ENCODE results near the gene CLEC16A. TPM values are rescaled to one million over a fixed set of nuclear protein-coding genes. Genes with fewer than 3 reads are reported as not detected.

The CLEC16A gene
- polyA plus RNA-seq, 4 donors: 22.9 to 24.5 (median 23.7) TPM

DNA sequence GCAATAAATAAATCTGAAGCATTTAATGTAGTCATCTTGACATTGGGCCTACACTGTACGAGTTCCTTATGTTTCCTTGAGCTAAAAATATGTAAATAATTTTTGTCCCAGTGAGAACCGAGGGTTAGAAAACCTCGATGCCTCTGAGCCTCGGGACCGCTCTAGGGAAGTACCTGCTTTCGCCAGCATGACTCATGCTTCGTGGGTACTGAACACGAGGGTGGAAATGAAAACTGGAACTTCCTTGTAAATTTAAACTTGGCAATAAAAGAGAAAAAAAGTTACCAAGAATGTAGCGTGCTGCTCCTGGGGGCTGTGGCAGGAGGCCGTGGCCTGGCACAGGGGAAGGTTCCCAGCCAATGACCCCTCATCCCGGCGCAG lies 237.5 kb downstream of the CLEC16A start:
- no peak for DNase-seq (ENCODE audit: low read depth in 4 of 4, low spot score in 3 of 4)

- no peak for DNase-seq (ENCODE audit: low read depth in 4 of 4, low spot score in 3 of 4)
Observed at GRCh38 chr16:11182411-11182810, 238.0 kb downstream of the CLEC16A start.

- DNase-seq (ENCODE audit: low read depth in 4 of 4, low spot score in 3 of 4): no peak
Observed at GRCh38 chr16:11183035-11183812, 238.9 kb downstream of the CLEC16A start.

- no peak for DNase-seq (ENCODE audit: low read depth in 4 of 4, low spot score in 3 of 4)
Observed at GRCh38 chr16:11183951-11184350, 239.6 kb downstream of the CLEC16A start.

DNA sequence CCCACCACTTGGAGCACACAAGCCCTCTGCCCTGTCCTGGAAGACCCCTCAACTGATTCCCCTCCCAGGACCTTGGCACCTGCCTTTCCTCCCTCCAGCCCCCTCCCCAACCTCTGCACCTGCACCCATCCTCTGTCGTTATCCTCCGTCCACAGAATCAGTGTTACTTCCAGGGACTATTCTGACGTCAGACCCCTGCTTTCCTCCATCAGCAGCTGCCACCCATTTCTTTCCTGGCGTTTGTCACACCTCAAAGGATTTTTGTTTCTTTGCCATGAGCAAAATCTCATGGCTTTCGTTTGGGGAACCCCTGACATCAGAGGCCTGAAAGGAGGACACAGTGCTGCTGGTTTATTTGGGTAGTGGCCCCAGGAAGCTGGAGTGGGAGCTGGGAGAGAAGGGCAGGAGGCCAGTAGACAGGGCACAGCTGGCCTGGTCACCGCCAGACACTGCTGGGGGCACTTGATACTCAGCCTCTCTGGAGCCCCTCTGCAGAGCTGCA lies 243.2 kb downstream of the CLEC16A start:
- peak in 1 of 4 donors; percentile 28 for DNase-seq (ENCODE audit: low read depth in 4 of 4, low spot score in 3 of 4)

- no peak for DNase-seq (ENCODE audit: low read depth in 4 of 4, low spot score in 3 of 4)
Observed at GRCh38 chr16:11188801-11189740, 244.7 kb downstream of the CLEC16A start.

DNA sequence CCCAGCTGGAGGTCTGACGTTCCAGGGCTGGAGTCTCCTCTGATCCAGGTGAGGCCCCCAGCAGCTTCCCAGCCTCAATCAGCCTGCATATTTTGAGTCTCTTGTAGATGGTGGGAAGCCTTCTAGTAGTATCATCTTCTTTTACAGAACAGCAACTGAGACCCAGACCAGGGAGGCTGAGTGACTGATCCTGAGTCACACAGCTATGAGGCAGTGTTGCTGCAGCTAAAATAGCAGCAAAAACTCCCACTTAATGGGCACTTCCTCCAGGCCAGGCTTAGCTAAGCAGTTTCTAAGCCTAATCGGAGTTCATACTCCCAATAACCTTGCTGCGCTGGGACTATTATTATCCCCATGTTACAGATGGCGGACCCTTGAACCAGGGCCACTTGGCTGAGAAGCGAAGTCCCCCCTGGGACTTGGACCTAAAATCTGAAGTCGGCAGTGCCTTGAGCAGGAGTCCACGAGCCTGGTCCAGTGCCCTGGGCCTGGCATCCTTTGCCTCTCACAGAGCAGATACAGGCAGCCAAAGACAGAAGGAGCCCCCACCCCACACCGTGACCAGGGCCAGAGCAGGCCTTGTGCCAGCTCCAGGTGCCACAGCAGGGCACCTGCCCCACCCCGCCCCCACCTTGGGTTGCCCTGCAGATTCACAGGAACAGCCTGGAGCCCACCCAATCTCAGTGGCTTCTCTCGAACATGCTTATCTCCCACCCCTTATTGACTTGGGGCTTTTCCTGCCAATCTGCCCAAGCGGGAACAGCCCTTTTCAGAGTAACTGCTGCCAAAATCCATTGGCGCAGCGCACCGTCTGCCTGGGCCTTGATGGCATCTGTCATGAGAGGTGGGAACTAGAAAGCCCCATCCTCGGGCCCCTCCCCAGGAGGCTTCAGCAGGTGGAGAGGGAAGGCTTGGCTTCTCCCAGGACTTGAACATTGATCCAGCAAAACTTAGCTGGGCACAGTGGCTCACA lies 246.5 kb downstream of the CLEC16A start:
- DNase-seq (ENCODE audit: low read depth in 4 of 4, low spot score in 3 of 4): no peak

- DNase-seq (ENCODE audit: low read depth in 4 of 4, low spot score in 3 of 4): no peak
Observed at GRCh38 chr16:11191665-11192064, 247.3 kb downstream of the CLEC16A start.

DNA sequence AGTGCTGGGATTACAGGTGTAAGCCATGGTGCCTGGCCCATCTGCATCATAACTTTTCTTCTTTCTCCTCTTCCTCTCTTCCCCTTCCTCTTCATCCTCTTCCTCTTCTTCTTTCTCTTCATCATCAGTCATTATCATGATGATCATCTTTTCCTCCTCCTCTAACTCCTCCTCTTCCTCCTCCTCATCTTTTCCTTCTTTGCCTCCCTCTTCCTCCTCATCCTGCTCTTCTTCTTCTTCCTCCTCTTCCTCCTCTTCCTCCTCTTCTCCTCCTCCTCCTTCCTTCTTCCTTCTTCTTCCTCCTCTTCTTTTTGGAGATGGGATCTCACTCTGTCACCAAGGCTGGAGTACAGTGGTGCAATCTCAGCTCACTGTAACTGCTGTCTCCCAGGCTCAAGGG lies 249.1 kb downstream of the CLEC16A start:
- no peak for DNase-seq (ENCODE audit: low read depth in 4 of 4, low spot score in 3 of 4)

- no peak for DNase-seq (ENCODE audit: low read depth in 4 of 4, low spot score in 3 of 4)
Observed at GRCh38 chr16:11194913-11195312, 250.5 kb downstream of the CLEC16A start.

DNA sequence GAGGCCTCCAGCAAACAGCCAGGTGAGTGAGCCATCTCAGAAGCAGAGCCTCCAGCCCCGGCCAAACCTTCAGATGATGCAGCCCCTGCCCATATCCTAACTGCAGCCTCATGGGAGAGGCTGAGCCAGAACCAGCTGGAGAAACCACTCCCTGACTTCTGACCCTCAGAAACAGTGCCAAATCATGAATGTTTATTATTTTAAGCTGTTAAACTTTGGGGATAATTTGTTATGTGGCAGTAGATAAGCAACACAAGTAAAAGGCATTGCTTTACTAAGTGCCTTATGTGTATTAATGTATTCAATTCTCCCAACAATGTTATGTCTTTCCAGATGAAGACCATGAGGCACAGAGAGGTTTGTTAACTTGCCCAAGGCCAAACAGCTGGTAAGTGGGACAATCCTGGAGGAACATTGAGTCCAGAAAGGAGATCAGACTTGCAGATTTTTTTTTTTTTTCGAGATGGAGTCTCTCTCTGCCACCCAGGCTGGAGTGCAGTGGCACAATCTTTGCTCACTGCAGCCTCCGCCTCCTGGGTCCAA lies 252.0 kb downstream of the CLEC16A start:
- no peak for DNase-seq (ENCODE audit: low read depth in 4 of 4, low spot score in 3 of 4)

DNA sequence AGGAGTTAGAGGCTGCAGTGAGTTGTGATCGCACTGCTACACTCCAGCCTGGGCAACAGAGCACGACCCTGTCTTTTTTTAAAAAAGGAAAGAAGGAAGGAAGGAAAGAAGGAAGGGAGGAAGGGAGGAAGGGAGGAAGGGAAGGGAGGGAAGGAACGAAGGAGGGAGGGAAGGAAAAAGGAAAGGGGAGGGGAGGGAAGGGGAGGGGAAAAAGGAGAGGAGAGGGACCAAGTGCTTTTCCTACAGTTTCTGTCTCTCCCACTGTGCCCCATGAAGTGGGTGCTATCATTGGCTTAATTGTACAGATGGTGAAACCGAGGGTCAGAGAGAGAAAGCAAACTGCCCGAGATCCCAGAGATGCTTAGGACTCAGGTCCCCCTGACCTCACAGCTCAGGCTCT lies 254.0 kb downstream of the CLEC16A start:
- no peak for DNase-seq (ENCODE audit: low read depth in 4 of 4, low spot score in 3 of 4)

DNA sequence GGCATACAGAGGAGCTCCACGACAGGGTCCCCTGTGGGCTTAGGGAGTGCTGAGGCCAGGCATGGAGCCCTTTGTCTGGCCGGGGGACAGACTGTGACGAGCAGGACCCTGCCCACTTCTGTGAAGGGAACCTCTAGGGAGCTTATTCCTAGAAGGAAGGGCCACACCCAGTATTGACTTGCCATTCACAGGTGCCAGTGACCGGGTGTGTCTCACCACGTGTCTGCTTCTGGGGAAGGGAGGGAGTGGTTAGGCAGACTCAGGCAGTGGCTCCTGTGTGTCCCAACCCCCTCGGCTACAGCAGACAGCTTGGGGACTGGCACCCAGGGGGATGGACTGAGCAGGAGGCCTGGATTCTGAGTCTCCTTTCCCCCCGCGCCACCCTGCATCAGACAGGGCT lies 254.5 kb downstream of the CLEC16A start:
- DNase-seq (ENCODE audit: low read depth in 4 of 4, low spot score in 3 of 4): no peak

DNA sequence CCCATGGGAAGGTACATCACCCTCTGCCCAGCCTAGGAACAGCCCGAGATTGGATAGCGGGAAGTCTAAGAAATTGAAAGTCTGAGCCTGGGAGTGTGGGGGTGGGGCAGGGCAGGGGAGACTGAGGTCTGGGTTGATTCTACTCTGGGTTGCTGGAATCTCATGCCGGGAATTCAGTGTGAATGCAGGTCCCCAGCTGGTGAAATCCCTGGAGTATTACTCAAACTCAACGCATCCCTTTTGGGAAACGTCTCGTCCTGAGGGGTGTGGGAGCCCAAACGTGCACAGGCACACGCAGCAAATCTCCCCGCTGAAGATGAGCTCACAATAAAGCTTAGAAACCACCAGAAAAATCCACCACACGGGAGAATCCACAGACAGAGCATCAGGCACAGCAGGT lies 256.2 kb downstream of the CLEC16A start:
- DNase-seq (ENCODE audit: low read depth in 4 of 4, low spot score in 3 of 4): no peak

GRCh38 chr16:11201498-11202259 lies 257.3 kb downstream of the CLEC16A start:
- DNase-seq (ENCODE audit: low read depth in 4 of 4, low spot score in 3 of 4): no peak

- DNase-seq (ENCODE audit: low read depth in 4 of 4, low spot score in 3 of 4): no peak
Observed at GRCh38 chr16:11202260-11203091, 258.1 kb downstream of the CLEC16A start.

DNA sequence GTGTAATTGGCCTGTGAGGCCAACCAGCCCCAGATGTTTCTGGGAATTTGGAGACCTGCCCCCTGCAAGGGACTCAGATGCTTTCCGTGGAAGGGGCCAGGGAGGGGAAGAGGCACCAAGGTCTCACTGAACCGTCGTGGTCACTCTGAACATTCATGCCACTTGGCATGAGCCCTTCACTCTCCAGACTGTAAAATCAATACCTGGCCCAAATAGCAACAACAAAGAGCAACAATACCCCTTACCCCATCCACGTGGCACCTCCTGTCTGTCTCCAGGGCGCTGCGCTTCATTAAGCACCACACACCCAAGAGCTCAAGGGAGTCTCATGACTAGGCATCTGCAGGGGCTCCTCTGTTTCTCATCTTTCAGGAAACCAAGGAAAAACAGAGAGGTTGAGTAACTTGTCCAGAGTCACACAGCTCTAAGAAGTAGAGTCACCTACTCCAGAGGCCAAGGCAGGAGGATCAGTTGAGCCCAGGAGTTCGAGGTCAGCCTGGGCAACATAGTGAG lies 258.8 kb downstream of the CLEC16A start:
- DNase-seq (ENCODE audit: low read depth in 4 of 4, low spot score in 3 of 4): no peak

GRCh38 chr16:11204513-11205047 lies 260.2 kb downstream of the CLEC16A start:
- DNase-seq (ENCODE audit: low read depth in 4 of 4, low spot score in 3 of 4): no peak

Data from right renal pelvis (tissue), 4 donors.